Common myeloid progenitor, CD34-positive (primary cell): ENCODE measurements around the gene BTN3A1.
"Not testable (repeated sequence)": the region's sequence is repeated elsewhere in the genome, so short reads cannot be mapped to it uniquely, and the experiment has no call there.

Experiments used
- CTCF ChIA-PET: fragments of 350-600 bp; sonication (Branson Sonifier 250); formaldehyde crosslinking; loops from one replicate; lab custom pipeline; 2021; ENCODE audit warnings: antibody characterized with exemption; lab: Charles Lee
- POLR2A ChIA-PET: fragments of 350-600 bp; sonication (Branson Sonifier 250); formaldehyde crosslinking; loops from one replicate; lab custom pipeline; 2021; ENCODE audit warnings: antibody characterized with exemption; lab: Charles Lee
- DNase-seq, 3 donors: peaks; one replicate each; pipeline versions ENCODE4 v3.0.0 to v3.0.0-alpha.2; 2013
- H3K27ac ChIP-seq, 2 experiments: 1 replicate in 1 of 2; 2 replicates in 1 of 2; pipeline ENCODE4 v1.7.0; 2013; ENCODE audit warnings: inconsistent platforms in 2 of 2, low read length in 2 of 2, mild to moderate bottlenecking in 2 of 2, low read depth in 1 of 2, moderate library complexity in 1 of 2; ENCODE audit not compliant: severe bottlenecking in 2 of 2, insufficient read depth in 1 of 2, poor library complexity in 1 of 2
- H3K27me3 ChIP-seq, 5 experiments: replicated peaks in 2 of 5; 1 replicate in 3 of 5; 2 replicates in 2 of 5; pipeline versions ENCODE4 v1.6.1 to v1.7.0; 2013; ENCODE audit warnings: low read length in 4 of 5, mild to moderate bottlenecking in 2 of 5, moderate library complexity in 2 of 5, inconsistent platforms in 1 of 5; ENCODE audit not compliant: insufficient read depth in 5 of 5, control insufficient read depth in 4 of 5
- H3K36me3 ChIP-seq, 4 experiments: 1 replicate in 2 of 4; 2 replicates in 2 of 4; pipeline versions ENCODE4 v1.6.1 to v1.7.0; 2013; ENCODE audit warnings: low read length in 3 of 4, control low read depth in 1 of 4, mild to moderate bottlenecking in 1 of 4; ENCODE audit not compliant: control insufficient read depth in 4 of 4, insufficient read depth in 4 of 4
- H3K4me1 ChIP-seq, 4 experiments: 1 replicate in 3 of 4; 2 replicates in 1 of 4; pipeline versions ENCODE4 v1.6.1 to v1.7.1; 2013; ENCODE audit warnings: low read length in 3 of 4, mild to moderate bottlenecking in 3 of 4, control low read depth in 1 of 4, inconsistent platforms in 1 of 4, moderate library complexity in 1 of 4; ENCODE audit not compliant: control insufficient read depth in 4 of 4, insufficient read depth in 4 of 4; ENCODE audit errors: control extremely low read depth in 1 of 4
- H3K4me3 ChIP-seq, 7 experiments: 1 replicate in 4 of 7; 2 replicates in 3 of 7; pipeline versions ENCODE4 v1.5.1 to v1.7.0; 2013; ENCODE audit warnings: mild to moderate bottlenecking in 7 of 7, low read length in 6 of 7, moderate library complexity in 6 of 7, inconsistent platforms in 2 of 7, low read depth in 2 of 7, control low read depth in 1 of 7; ENCODE audit not compliant: insufficient read depth in 4 of 7, control insufficient read depth in 1 of 7; ENCODE audit errors: extremely low read depth in 1 of 7
- H3K9me3 ChIP-seq, 5 experiments: 1 replicate in 4 of 5; 2 replicates in 1 of 5; pipeline versions ENCODE4 v1.6.1 to v1.7.1; 2013; ENCODE audit warnings: low read length in 4 of 5, mild to moderate bottlenecking in 2 of 5, inconsistent platforms in 1 of 5, low read depth in 1 of 5, moderate library complexity in 1 of 5; ENCODE audit not compliant: control insufficient read depth in 4 of 5, insufficient read depth in 2 of 5; ENCODE audit errors: control extremely low read depth in 1 of 5
- WGBS: methylation state at CpG from one replicate; pipeline ENCODE4 v1.1.5; 2013; ENCODE audit not compliant: insufficient coverage; 5-methylcytosine and 5-hydroxymethylcytosine counted together

BTN3A1 gene

GRCh38 chr6:26412228-26412627 is 10.2 kb downstream of the BTN3A1 start:
- Histone ChIP-seq H3K27ac (no peak overlapping the region), H3K27me3 (no peaks in the 10 kb centered on the region), H3K4me3 (no peak overlapping the region), H3K4me1 (no peaks in the 10 kb centered on the region), H3K9me3 (peaks cover 0 to 7% (median 3%) of the 10 kb centered on the region in 5 experiments), H3K36me3 (peaks cover 23 to 72% (median 31%) of the 10 kb centered on the region in 4 experiments)
- POLR2A ChIA-PET: no interaction called here
- CTCF ChIA-PET: interaction anchor here (0.5 to 1.0 kb wide), 2 partner anchors 48 to 114 kb away, joined by 3 read pairs; no protein-coding TSS in a partner anchor
- no peak for DNase-seq
- 77% methylated on average over 3 of the region's 3 CpGs for WGBS

GRCh38 chr6:26412954-26413353 is 10.9 kb downstream of the BTN3A1 start:
- no peak overlapping the region for H3K4me3 ChIP-seq
- H3K36me3 ChIP-seq: peaks cover 18 to 65% (median 25%) of the 10 kb centered on the region in 4 experiments
- H3K9me3 ChIP-seq: peaks cover 0 to 12% (median 8%) of the 10 kb centered on the region in 5 experiments
- no peaks in the 10 kb centered on the region for H3K27me3 ChIP-seq
- DNase-seq: no peak
- no peak overlapping the region for H3K27ac ChIP-seq
- CTCF ChIA-PET: interaction anchor here (1.0 kb wide), 1 partner anchor 49 kb away, joined by 3 read pairs; no protein-coding TSS in a partner anchor
- POLR2A ChIA-PET: no interaction called here
- H3K4me1 ChIP-seq: no peaks in the 10 kb centered on the region
- WGBS: 100% methylated on average over 4 of the region's 4 CpGs

GRCh38 chr6:26414281-26414680 is 12.2 kb downstream of the BTN3A1 start:
- H3K4me1 ChIP-seq: no peaks in the 10 kb centered on the region
- H3K9me3 ChIP-seq: peaks cover 0 to 15% (median 8%) of the 10 kb centered on the region in 5 experiments
- no peak for DNase-seq
- no peak overlapping the region for H3K27ac ChIP-seq
- ChIA-PET POLR2A (no interaction called here), CTCF (no interaction called here)
- H3K27me3 ChIP-seq: no peaks in the 10 kb centered on the region
- 93% methylated on average over 3 of the region's 3 CpGs for whole genome bisulfite sequencing
- H3K4me3 ChIP-seq: no peak overlapping the region
- peaks cover 17 to 53% (median 23%) of the 10 kb centered on the region in 4 experiments for H3K36me3 ChIP-seq

- no peak overlapping the region for H3K4me3 ChIP-seq
- no peaks in the 10 kb centered on the region for H3K4me1 ChIP-seq
- ChIA-PET POLR2A (no interaction called here), CTCF (no interaction called here)
- no peaks in the 10 kb centered on the region for H3K27me3 ChIP-seq
- no peak for DNase-seq
- H3K9me3 ChIP-seq: peaks cover 0 to 15% (median 8%) of the 10 kb centered on the region in 5 experiments
- no CpG with 5 or more reads among the region's 1 CpG for WGBS
- H3K36me3 ChIP-seq: peaks cover 15 to 45% (median 19%) of the 10 kb centered on the region in 4 experiments
- no peak overlapping the region for H3K27ac ChIP-seq
Observed at GRCh38 chr6:26415036-26415614, 13.1 kb downstream of the BTN3A1 start.

- Histone ChIP-seq H3K9me3 (peaks cover 0 to 15% (median 8%) of the 10 kb centered on the region in 5 experiments), H3K27ac (no peak overlapping the region), H3K36me3 (peaks cover 15 to 40% (median 17%) of the 10 kb centered on the region in 4 experiments), H3K4me3 (no peak overlapping the region), H3K4me1 (peaks cover 0 to 4% (median 2%) of the 10 kb centered on the region in 4 experiments), H3K27me3 (no peaks in the 10 kb centered on the region)
- no peak for DNase-seq
- CTCF ChIA-PET: no interaction called here
- no CpG with 5 or more reads among the region's 2 CpGs for WGBS
- POLR2A ChIA-PET: no interaction called here
Observed at GRCh38 chr6:26415791-26416190, 13.7 kb downstream of the BTN3A1 start.

GRCh38 chr6:26416288-26416687 is 14.2 kb downstream of the BTN3A1 start:
- Histone ChIP-seq H3K4me3 (no peak overlapping the region), H3K27ac (no peak overlapping the region), H3K27me3 (no peaks in the 10 kb centered on the region), H3K4me1 (peaks cover 2 to 7% (median 5%) of the 10 kb centered on the region in 4 experiments), H3K36me3 (peaks cover 11 to 35% (median 12%) of the 10 kb centered on the region in 4 experiments), H3K9me3 (peaks cover 0 to 15% (median 8%) of the 10 kb centered on the region in 5 experiments)
- CTCF ChIA-PET: no interaction called here
- POLR2A ChIA-PET: no interaction called here
- DNase-seq: no peak
- WGBS: 100% methylated on average over 1 of the region's 1 CpG

GRCh38 chr6:26418077-26418476 is 16.0 kb downstream of the BTN3A1 start:
- H3K27ac ChIP-seq, POLR2A ChIA-PET, H3K27me3 ChIP-seq, DNase-seq, H3K4me3 ChIP-seq: not testable (repeated sequence)
- Histone ChIP-seq H3K9me3 (peaks cover 0 to 15% (median 8%) of the 10 kb centered on the region in 5 experiments), H3K36me3 (peaks cover 0 to 18% (median 6%) of the 10 kb centered on the region in 4 experiments), H3K4me1 (peaks cover 2 to 13% (median 9%) of the 10 kb centered on the region in 4 experiments)
- 100% methylated on average over 2 of the region's 2 CpGs for WGBS
- CTCF ChIA-PET: interaction anchor here (1.0 kb wide), 1 partner anchor 12 kb away, joined by 3 read pairs; no protein-coding TSS in a partner anchor
